Fibroblast of skin of left quadriceps (primary cell): ENCODE data around the gene NRIP3.
"Not testable (repeated sequence)": the region's sequence is repeated elsewhere in the genome, so short reads cannot be mapped to it uniquely, and the experiment has no call there.

Experiments
- DNase-seq, 2 experiments: peaks; one replicate each; pipeline ENCODE4 v3.0.0-alpha.2; 2013; ENCODE audit warnings: low read depth in 2 of 2

NRIP3 gene

DNA sequence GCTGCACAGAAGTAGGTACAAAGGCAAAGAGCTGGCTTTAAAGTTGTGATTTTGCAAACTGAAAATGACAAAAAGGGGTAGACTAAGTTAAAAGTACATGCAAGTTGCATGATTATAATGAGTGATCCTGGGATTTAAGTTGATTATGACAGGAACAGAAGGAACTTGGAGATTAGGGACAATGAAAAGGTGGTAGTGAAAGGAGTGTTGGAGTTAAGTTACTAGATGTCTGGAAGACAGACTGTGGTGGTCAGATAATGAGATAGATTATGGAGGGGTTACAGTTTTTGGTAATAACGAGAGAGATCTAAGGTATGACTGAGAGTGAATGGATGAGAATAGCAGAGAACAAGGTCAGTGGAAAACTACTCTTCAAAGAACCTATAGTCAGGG is 31.9 kb downstream of the NRIP3 start:
- no peak for DNase-seq

DNA sequence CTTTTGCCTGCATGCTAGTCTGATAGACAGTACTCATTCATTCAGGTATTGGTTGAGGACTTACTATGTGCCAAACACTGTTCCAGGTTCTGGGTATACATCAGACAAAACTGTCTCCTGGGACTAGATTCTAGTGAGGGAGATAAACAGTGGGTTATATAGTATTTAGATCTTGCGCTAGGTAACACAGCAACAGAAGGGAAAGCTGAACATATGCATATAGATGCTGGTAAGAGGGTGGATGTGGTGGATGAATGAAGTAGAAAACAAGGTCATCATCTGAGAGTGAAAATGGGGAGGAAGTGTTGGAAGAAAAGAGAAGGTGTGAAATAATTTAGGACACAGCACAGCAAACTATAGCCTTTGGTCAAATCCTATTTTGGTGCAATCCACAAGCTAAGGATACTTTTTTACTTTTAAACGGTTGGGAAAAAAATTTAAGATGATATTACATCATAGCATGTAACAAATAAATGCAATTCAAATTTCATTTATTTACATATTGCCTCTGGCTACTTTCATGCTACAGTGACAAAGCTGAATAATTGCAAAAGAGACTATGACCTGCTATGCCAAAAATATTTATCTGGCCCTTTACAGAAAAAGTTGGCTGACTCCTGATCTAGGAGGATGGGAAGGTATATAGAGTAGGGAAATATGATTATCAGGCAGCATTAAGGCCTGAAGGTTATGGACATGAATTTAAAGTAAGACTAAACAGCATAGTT is 32.4 kb downstream of the NRIP3 start:
- no peak for DNase-seq

DNA sequence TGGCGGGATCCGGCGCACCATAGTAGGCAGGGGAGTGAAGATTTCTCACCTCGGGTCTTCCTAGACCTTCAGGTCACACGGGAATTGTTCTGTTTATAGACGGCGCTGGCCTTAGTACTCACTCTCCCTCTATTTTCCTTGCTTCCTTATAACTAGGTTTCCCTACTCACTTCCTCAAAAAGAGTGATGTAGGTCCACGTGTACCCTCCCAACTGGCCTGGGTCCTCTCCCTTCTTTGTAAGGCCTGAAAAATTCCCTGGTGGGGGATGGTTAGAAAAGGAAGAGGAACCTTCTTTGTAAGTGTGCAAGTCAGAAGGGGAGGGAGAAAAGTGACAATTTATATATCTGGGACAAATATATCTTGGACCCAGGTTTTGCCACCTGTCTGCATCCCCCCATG is 36.6 kb downstream of the NRIP3 start:
- DNase-seq = no peak

DNA sequence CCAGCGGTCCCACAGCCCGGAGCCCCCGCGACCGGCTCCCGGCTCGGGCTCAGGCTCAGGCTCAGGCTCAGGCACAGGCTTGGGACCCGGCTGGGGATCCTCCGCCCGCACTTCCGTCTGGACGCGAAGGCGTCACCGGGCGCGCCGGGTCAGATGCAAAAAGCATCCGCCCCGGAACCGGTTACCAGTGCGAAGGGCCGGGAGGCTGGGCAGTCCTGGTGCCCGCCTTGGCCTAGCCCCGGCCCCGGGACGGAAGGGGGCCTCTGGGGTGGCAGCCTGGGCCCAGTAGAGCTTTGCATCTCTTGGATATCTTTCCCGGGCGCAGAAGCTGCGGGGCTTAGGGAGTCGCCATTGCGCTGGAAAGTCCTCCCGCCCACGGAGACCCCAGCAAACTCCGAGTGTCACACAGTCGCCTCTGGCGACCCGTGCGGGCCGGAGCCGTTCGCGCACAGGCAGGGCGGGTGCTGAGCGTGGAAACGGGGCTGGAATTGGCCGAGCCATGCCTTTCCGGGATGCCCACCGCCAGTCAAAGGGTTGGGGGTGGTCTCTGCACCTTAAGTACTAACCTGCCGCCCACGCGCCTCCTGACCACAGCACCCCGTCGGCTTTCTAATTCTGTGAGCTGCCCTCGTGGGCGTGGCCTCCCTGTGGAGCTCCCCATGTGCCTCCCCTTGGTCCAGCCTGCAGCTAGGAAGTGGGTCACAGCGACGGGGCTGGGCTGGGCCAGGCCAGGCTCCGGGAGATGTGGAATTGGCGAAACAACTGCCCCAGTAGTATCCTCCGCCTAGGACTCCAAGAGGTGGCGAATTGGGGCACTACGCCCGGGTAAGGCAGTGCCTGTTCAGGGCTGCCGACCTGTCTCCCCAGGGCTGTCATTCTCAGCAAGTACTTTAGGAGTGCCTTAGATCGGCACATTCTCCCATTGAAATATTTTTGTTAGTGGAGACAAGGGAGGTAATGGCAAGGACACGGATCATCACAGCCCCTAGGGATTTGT is 39.2 kb downstream of the NRIP3 start, which contains the start of gene TMEM9B:
Gene TMEM9B, minus strand, starts transcription at position 119 of the 997 bp plus-strand sequence. CDS start 129 bp downstream, outside the sequence.
- peak; percentile 41 to 45 for DNase-seq

DNA sequence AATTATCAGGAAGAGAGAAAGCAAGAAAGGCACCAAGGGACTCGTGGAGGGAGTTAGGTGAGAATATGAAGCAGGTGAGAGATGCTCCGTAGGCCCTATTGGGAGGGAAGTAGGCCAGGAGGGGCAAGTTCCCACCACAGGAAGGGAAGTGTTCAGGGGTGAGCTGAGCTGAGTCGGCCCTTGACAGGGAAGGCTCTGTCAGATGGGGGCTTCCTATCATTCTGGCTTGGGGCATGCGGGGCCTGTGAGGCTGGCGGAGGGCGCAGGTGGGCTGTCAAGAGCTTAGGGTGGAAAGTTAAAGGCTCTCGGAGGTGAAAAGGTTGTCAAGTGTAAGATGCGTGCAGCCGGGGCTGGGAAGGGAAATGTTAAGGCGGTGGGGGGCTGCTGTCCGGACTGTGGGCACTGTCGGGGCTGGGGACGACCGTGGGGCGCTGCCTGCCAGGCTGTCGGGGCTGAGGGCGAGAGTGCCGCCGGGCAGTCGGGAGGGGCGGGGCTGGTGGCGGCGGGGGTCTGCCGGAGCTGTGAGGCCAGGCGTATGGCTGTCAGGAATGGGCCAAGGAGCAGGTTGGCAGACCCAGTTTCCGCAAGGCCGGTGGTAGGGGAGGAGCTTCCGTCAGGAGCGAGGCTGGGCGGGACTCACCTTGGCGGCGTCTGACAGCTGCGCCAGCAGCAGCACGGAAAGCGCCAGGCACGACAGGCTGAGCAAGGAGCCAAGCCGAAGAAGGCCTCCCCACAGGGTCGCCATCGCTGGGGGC is 40.1 kb downstream of the NRIP3 start:
- peak in 1 of 2 experiments; percentile 20 for DNase-seq

DNA sequence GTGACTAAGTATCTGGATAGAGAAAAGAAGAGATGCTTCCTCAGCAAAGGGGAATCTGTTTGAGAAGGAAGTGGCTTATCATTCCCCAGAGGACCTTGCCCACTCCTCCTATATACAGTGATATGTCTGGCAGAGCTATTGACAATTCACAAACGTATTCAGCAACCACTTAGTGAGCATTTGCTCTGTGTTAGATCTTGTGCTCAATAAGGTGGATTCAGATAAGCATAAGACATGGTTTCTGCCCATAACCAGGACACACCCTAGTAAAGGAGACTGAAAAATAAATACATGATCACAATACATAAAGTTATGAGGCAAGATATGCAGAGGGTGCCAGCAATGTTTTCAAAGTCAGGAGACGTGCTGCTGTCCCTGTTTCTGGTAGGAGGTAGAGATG is 41.0 kb downstream of the NRIP3 start:
- no peak for DNase-seq

DNA sequence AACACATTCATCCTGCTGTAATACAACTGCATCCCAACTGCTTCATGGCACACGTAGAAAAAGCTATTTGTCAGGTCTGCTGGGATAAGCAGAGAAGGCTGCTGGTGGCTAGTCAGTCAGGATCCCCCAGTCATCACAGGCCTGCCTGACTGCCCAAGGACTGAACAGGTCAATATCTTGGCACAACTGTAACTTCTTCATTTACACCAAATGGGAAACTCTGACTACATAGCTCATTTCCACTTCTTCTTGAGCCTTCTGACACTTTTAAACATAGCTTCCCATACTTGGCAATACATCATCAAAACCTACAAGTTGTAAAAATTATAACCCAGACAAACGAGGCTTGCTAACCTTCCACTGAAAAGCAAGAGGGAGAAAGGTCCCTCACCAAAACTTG is 42.4 kb downstream of the NRIP3 start:
- DNase-seq = no peak

DNA sequence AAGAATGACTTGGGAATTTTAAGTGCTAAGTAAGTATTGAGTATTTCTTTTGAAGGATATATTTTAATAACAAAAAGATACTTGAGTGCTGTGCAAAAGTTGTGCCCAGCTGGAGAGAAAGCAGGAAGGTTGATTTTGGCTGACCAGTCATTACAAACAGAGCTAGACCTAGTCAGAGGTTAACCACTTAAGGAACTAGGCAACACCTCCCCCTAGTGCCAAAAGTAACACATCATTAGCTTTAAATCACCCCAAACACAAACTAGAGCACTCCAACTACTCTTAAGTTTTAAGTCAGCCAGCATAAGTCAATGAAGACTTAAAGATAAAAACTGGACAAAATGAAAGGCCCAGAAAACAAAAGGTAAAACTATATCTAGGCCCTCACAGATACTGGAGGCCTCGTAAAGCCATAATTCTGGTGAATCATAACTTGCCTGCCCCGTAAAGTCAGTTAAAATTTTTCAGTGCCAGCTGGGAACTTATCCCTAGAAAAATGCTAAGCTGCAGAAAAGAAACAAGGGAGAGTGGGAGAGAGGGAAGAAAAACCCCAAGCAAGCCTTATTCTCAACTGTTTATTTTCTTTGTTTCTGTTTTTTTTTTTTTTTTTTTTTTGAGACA is 44.1 kb downstream of the NRIP3 start:
- peak; percentile 39 for DNase-seq

DNA sequence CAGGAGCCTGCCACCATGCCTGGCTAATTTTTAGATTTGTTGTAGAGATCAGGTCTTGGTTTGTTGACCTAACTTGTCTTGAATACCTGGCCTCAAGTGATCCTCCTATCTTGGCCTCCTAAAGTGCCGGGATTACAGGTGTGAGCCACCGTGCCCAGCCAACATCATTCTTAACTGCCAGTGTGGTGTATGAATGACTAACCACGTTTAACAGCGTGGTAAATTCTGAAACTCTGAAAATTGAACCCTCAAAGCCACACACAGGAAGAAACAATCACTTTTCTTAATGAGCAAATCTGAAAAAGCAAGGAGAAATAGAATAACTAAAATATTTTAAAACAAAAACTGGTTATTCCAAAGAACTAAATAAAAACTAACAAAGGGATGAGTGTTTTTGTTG is 46.9 kb downstream of the NRIP3 start:
- no peak for DNase-seq

DNA sequence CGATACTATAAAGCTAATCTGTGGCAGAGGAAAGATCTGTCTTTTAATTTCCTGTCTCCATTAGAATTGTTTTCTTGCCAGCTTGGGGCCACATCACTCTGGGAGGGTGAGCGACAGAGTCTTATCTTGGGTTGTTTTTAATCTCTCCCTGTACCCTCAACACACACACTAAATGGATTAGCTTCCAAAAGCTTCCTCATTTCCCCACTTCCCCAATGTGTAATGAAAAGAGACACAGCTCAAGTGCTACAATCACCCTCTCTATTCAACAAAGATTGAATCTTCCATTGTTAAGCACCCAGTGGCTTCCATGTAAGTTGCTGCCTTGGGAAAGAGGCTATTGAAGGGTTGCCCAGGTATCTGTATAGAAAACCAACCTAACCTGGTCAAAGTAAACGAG is 54.9 kb downstream of the NRIP3 start:
- no peak for DNase-seq

DNA sequence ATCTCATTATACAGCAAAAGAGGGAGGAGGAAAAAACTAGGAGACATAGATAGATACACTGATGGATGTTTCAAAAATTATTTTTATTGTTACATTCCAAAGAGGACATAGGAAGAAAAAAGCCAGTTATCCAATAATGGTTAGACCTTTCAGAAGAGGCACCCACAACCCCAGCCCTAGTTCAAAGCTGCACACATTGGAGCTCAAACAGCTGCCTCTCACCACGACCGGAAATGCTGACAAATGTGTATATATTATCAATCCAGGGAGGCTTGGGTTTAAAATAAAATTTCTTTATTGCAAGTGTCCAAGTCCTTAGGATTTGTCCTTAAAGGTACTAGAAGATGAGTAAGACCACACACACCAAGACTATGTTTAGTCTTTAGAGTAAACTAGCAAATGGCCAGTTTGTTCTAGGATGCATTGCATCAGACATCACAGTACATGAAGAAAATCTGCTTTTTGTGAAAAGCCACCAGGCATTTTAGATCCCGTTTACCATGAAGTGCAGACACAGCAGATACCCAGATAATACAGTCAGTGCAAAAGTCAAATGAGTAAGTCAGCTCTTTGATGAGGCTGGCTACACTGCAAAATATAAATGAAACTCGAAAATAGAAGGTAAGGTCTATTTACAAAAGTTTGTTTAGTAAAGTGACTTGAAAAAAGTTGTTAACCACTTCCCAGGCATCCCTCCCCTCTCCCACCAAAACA is 56.4 kb downstream of the NRIP3 start:
- no peak for DNase-seq

DNA sequence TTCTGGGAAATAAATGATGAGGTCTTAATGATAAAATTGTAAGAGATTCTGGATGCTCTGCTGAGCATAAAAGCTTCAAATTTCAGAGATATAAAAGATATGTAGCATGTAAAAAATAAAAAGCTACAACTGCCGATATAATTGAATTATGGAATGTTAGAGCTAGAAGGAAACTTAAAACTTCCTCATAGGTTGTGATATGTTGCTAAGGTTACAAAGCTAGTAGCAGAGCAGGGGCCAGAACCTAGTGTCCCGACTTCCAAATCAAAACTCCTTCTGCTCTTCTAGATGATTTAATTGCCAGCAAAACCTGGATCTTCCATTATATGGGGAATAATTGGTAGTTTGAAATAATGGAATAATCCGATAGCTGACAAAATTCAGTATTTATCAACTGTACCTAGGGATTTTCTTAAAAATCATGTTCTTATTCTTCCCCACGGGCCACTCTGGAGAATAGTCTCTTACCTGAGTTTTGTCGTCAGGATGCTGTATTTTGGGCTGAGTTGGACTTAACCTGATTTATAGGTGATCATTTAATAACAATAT is 61.2 kb downstream of the NRIP3 start, which contains the start of gene ASCL3:
Gene ASCL3, minus strand, starts transcription at position 499 of the 549 bp plus-strand sequence. CDS start 4,855 bp downstream, outside the sequence.
- DNase-seq = no peak

DNA sequence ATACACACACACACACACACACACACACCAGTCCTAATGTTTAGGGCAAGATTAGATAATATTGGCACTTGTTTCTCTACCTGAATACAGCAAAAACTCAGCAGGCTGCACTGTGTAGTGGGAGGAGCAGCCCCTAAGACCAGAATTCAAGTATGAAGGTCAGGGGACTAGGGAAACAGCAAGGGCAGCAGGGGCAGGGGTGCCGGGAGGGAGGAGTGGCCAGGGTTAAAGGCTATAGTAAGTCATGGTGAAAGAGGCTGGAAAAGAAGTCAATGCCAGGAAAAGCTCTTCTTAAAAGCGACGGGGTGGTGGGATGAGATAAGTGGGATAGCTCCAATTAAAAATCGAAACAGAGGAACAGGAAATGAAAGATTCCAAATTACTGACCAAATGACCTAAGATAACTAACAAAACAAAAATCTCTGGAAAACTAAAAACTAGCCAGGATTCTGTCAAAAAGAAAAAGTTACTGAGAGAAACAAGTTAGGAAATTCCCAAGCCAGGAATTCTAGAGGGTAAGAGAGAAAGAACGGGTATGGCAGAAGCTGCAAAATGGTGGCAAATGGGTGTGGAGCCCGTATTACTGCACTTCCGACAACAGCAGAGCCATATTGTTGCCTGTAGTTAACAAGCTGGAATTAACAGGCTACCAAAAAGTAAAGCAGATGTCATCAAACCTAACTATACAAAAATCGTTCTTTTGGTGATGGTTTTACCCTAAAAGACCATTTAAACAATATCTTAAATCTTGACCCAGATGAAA is 62.3 kb downstream of the NRIP3 start:
- DNase-seq = no peak

DNA sequence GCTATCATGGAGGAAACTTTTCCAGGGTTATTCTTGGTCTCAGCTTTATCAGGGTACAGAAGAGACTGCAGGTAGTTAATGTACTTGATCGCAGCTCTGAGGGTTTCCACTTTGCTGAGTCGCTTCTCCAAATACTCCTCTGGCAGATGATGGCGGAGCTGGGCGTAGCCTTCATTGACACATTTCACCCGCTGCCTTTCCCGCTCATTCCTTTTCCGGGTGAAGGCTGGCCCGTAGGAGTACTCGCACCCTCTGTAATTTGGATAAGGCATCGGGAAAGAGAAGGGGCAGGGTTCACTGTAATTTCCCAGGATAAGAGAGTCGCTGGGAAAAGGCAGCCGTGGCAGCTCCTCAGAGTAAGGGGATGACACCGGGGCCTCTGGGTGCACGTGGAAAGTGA is 66.1 kb downstream of the NRIP3 start:
- no peak for DNase-seq

DNA sequence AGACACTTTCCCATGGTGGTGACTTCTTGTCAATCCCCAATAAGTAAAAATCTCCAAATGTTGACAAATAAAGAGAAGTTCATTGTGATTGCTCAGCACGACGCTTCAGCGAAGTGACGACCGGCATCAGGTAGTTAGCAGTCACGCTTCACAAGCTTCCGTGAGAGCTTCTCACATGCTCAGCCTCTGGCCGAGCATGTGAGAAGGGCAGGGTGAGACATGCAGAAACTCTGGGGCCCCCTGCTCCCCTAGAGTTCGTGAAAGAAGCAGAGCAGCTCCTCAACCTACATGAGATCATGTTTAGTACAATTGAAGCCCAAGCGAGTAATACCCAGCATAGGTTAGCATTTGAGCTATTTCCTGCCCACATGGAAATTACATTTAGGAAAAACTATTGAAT is 66.6 kb downstream of the NRIP3 start:
- DNase-seq = no peak

DNA sequence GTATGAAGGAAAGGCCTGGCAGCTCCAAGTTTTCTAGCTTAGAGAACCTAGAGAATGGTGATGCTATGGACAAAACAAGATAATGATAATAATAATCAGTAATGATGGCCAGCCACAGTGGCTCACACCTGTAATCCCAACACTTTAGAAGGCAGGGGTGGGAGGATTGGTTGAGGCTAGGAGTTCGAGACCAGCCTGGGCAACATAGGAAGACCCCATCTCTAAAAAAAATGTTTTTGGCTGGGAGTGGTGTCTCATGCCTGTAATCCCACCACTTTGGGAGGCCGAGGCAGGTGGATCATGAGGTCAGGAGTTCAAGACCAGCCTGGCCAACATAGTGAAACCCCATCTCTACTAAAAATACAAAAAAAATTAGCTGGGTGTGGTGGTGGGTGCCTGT is 68.0 kb downstream of the NRIP3 start:
- DNase-seq = not testable (repeated sequence)

DNA sequence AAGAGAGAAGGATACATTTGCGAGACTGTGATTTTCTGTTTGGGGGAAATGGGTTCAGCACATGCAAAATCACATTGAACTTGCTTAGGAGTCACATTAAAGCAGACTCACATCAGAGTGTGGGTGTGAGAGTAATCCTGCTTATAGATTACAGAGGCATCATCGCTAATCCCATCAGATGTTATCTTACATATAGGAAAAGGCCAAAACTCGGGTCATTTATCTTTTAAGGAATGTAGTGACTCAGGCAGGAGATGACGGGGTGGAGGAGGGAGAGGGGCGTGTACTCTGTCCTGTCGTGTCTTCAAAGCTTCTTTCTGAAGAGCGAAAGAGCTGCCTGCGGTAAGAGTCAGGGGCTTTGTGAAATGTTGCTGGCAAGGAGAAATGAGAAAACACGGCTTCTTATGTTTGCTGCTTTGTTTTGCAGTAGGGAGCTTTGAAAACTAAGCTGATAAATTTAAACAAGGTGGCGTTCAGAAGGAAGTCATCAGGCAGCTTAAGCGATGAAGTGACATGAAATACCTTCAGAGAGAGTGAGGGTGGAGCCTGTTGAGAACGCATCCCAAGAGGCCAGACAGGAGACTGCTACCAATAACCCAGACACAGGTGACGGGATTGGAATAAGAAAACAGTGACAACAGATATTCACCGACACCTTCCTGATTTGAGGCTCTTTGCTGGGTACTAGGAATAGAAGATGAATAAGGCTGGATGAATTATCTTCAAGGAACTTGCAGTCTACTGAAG is 68.9 kb downstream of the NRIP3 start:
- DNase-seq = peak; percentile 71 to 74

DNA sequence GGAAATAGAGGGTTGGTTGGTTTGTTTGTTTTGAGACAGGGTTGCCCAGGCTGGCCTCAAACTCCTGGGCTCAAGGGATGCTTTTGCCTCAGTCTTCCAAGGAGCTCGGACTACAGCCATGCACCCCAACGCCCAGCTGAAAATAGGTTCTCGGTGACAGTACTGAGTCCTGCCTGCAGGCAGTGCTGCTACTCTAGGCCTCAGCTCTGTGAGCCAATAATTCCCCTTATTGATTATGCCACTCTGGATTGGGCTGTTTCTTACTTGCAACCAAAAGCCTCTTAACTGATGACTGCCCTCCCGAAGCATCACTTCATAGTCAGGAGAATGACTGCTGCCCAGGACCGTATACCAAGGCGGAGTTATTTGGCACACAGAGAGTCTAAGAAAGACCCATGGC is 69.9 kb downstream of the NRIP3 start:
- DNase-seq = no peak
